ENCODE measurements around the gene FLT1.

The FLT1 gene

DNA sequence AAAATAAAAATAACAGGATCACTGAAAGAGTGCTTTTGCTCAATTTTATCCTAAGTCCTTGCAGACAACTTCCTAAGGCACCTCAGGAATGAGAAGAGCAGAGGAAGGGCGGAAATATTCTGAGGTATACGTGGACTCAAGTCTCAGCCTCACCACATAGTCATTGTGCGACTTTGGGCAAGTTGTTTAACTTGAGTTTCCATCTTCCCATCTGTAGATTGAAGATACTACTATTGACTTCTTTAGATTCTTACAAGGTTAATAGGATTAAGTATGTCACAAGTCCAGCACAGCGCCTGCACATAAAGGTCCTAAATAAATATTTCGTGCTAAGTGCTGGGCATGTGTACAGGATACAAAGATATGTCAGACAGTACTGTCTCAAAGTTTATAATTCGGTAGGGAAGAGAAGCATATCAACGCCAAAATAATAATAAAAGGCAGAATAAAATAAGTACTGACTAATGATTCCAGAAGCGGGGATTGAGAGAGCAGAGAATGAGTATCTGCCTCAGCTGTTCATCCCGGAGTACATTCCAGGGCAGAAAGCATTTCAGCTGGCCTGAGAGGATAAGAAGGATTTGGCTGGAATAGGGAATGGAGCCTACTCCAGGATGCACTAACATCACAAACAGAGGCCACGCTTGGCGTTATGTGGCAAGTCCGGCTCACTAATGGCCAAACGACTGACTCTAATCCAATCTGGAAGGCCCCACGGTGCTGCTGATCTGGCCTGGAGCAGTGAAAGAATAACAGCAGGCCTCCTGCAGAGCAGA, 139.7 kb downstream of the FLT1 start:
- Histone ChIP-seq H4K20me1 (ENCODE audit: insufficient read depth) (no peaks in the 10 kb centered on the region), H3K36me3 (ENCODE audit: insufficient read depth) (no peaks in the 10 kb centered on the region), H2AFZ (ENCODE audit: low read depth) (no peak overlapping the region), H3K79me2 (ENCODE audit: insufficient read depth, low read depth) (no peaks in the 10 kb centered on the region), H3K9ac (no peak overlapping the region), H3K27ac (no peak overlapping the region), H3K4me3 (IDR thresholded peaks at IDR 0.05; ENCODE audit: insufficient read depth, low read depth, low read length) (no peak overlapping the region), H3K4me1 (ENCODE audit: low read depth, poor library complexity, severe bottlenecking) (no peaks in the 10 kb centered on the region), H3K4me2 (no peak overlapping the region), H3K27me3 (ENCODE audit: insufficient read depth, low read depth) (no peaks in the 10 kb centered on the region)
- TF ChIP-seq, protein P1, sequence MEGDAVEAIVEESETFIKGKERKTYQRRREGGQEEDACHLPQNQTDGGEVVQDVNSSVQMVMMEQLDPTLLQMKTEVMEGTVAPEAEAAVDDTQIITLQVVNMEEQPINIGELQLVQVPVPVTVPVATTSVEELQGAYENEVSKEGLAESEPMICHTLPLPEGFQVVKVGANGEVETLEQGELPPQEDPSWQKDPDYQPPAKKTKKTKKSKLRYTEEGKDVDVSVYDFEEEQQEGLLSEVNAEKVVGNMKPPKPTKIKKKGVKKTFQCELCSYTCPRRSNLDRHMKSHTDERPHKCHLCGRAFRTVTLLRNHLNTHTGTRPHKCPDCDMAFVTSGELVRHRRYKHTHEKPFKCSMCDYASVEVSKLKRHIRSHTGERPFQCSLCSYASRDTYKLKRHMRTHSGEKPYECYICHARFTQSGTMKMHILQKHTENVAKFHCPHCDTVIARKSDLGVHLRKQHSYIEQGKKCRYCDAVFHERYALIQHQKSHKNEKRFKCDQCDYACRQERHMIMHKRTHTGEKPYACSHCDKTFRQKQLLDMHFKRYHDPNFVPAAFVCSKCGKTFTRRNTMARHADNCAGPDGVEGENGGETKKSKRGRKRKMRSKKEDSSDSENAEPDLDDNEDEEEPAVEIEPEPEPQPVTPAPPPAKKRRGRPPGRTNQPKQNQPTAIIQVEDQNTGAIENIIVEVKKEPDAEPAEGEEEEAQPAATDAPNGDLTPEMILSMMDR (conservative IDR thresholded peaks at IDR 0.05; ENCODE audit: low read depth, low read length) = no peak

DNA sequence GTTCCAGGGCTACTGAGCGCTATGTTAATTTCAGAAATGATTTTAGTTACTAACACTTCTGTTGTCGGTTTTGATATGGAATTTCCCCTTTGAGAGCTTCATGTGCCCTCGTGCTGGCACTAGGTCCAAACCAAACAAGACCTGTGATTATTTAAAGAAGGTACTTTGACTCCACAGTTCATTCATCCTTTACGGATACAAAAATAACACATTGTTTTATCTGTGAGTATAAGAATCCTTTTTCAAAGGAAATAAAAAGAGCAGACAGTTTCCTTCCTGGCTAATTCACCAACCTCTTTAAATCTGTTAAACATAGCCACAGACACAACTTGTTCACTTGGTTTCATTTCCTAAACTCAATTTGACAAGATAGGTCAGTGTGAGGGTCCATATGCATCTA, 141.2 kb downstream of the FLT1 start:
- H3K27me3 ChIP-seq (ENCODE audit: insufficient read depth, low read depth) = no peaks in the 10 kb centered on the region
- no peaks in the 10 kb centered on the region for H3K79me2 ChIP-seq (ENCODE audit: insufficient read depth, low read depth)
- no peak overlapping the region for H3K4me2 ChIP-seq
- H2AFZ ChIP-seq (ENCODE audit: low read depth) = no peak overlapping the region
- H3K4me3 ChIP-seq (IDR thresholded peaks at IDR 0.05; ENCODE audit: insufficient read depth, low read depth, low read length) = no peak overlapping the region
- no peak overlapping the region for H3K9ac ChIP-seq
- H3K4me1 ChIP-seq (ENCODE audit: low read depth, poor library complexity, severe bottlenecking) = no peaks in the 10 kb centered on the region
- TF ChIP-seq, protein P1 (conservative IDR thresholded peaks at IDR 0.05; ENCODE audit: low read depth, low read length) = no peak
- no peak overlapping the region for H3K27ac ChIP-seq
- no peaks in the 10 kb centered on the region for H4K20me1 ChIP-seq (ENCODE audit: insufficient read depth)
- no peaks in the 10 kb centered on the region for H3K36me3 ChIP-seq (ENCODE audit: insufficient read depth)

DNA sequence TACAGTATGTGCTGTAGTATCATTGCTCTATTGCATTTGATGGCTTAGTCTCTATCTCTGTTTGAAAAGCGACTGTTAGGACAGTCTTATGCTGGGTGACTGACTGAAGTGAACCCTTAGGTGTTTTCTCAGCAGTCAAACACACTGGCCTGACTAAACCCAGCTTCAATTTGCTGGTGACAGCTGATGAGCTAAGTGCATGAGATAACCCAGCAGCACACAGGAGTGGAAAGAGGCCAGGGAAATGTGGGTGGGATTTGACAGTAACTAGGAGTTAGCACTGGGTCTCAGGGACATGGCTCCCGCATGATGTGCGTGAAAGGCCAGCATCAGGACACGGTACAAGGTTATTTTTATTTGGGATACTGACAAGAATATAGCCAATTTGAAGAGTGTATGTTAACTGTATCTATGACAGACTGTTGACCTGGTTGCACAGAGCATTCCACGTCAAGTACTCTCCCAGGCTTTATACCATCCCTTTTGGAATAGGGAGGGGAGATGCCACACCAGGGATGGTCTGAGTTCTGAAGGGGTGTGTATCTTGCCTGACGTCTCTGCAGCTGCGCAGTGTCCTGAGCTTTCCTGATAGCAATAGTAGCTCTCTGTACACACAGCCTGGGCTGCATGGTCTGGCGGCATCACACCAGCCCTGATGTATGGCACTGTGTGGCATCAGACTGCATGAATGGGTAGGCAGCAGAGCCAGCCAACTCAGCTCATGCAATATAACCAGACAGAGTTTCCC, 144.8 kb downstream of the FLT1 start:
- no peak overlapping the region for H3K27ac ChIP-seq
- H3K27me3 ChIP-seq (ENCODE audit: insufficient read depth, low read depth) = no peaks in the 10 kb centered on the region
- no peak overlapping the region for H3K9ac ChIP-seq
- no peak overlapping the region for H2AFZ ChIP-seq (ENCODE audit: low read depth)
- H3K79me2 ChIP-seq (ENCODE audit: insufficient read depth, low read depth) = no peaks in the 10 kb centered on the region
- no peaks in the 10 kb centered on the region for H3K36me3 ChIP-seq (ENCODE audit: insufficient read depth)
- H3K4me3 ChIP-seq (IDR thresholded peaks at IDR 0.05; ENCODE audit: insufficient read depth, low read depth, low read length) = no peak overlapping the region
- no peaks in the 10 kb centered on the region for H3K4me1 ChIP-seq (ENCODE audit: low read depth, poor library complexity, severe bottlenecking)
- H3K4me2 ChIP-seq = no peak overlapping the region
- TF ChIP-seq, protein P1 (conservative IDR thresholded peaks at IDR 0.05; ENCODE audit: low read depth, low read length) = no peak
- H4K20me1 ChIP-seq (ENCODE audit: insufficient read depth) = no peaks in the 10 kb centered on the region

DNA sequence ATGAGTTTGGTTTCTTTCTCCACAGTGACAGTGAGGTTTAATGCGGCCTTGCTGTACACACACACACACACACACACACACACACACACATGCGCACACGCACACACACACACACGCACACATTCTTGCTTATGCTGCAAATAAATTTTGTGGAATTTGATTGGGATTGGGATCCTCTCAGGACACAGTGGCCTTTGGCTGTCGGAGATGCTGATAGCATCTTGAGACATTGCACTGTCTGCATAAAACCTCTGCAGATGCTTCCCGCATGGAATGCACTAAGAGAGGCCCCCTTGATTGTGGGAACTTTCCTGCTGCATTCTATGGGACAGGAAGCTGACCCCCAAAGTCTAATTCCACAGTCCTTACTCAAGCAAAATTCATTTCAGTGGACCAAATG, 145.6 kb downstream of the FLT1 start:
- Histone ChIP-seq H3K4me3 (IDR thresholded peaks at IDR 0.05; ENCODE audit: insufficient read depth, low read depth, low read length) (no peak overlapping the region), H3K27me3 (ENCODE audit: insufficient read depth, low read depth) (no peaks in the 10 kb centered on the region), H3K36me3 (ENCODE audit: insufficient read depth) (no peaks in the 10 kb centered on the region), H3K4me1 (ENCODE audit: low read depth, poor library complexity, severe bottlenecking) (no peaks in the 10 kb centered on the region), H3K27ac (no peak overlapping the region), H2AFZ (ENCODE audit: low read depth) (no peak overlapping the region), H4K20me1 (ENCODE audit: insufficient read depth) (no peaks in the 10 kb centered on the region), H3K4me2 (no peak overlapping the region), H3K79me2 (ENCODE audit: insufficient read depth, low read depth) (no peaks in the 10 kb centered on the region), H3K9ac (no peak overlapping the region)
- TF ChIP-seq, protein P1 (conservative IDR thresholded peaks at IDR 0.05; ENCODE audit: low read depth, low read length) = no peak
